Peyer's patch (tissue), 4 donors: ENCODE measurements around the gene CACHD1.

Experiments
- POLR2A ChIP-seq, 2 donors: fragments of 450-650 bp; IDR thresholded peaks; one replicate each; pipeline ENCODE4 v1.5.1; 2017; ENCODE audit warnings: antibody characterized with exemption in 2 of 2, mild to moderate bottlenecking in 2 of 2, moderate library complexity in 2 of 2
- TF ChIP-seq, protein P1 (sequence below), 6 experiments: fragments of 450-650 bp in 4 of 6; fragments of 200-600 bp in 2 of 6; sonication (generic) in 1 of 6; IDR thresholded peaks; one replicate each; pipeline ENCODE4 v1.5.1; 2017 to 2019; ENCODE audit warnings: antibody characterized with exemption in 6 of 6, mild to moderate bottlenecking in 3 of 6, moderate library complexity in 1 of 6

DNA sequence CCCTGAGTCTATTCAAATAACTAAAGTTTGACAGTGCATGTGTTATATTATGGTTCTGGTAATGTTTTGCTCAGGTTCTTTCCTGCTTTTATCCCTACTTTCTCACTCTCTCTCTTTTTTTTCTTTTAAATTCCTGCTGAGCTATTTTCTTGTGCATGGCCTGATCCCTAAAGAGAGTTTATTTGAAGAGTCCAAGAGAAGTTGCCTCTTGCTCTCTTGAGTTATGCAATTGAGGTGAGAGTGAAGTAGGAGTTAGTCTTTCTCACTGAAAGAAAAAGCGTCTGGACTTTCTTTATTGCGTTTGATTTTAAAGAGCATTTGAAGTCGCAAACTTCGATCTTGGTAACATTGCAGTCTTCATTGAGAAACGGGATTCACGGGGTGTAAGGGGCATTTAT is 138.7 kb downstream of the CACHD1 start:
- TF ChIP-seq POLR2A (IDR thresholded peaks at IDR 0.05): no peak
- TF ChIP-seq, protein P1, sequence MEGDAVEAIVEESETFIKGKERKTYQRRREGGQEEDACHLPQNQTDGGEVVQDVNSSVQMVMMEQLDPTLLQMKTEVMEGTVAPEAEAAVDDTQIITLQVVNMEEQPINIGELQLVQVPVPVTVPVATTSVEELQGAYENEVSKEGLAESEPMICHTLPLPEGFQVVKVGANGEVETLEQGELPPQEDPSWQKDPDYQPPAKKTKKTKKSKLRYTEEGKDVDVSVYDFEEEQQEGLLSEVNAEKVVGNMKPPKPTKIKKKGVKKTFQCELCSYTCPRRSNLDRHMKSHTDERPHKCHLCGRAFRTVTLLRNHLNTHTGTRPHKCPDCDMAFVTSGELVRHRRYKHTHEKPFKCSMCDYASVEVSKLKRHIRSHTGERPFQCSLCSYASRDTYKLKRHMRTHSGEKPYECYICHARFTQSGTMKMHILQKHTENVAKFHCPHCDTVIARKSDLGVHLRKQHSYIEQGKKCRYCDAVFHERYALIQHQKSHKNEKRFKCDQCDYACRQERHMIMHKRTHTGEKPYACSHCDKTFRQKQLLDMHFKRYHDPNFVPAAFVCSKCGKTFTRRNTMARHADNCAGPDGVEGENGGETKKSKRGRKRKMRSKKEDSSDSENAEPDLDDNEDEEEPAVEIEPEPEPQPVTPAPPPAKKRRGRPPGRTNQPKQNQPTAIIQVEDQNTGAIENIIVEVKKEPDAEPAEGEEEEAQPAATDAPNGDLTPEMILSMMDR (IDR thresholded peaks at IDR 0.05): no peak
